Measurements from ENCODE around the gene GVQW3. TPM values are rescaled to one million over a fixed set of nuclear protein-coding genes. Genes with fewer than 3 reads are reported as not detected.

Gene GVQW3
- polyA plus RNA-seq, 1 donor: 5.0 TPM

DNA sequence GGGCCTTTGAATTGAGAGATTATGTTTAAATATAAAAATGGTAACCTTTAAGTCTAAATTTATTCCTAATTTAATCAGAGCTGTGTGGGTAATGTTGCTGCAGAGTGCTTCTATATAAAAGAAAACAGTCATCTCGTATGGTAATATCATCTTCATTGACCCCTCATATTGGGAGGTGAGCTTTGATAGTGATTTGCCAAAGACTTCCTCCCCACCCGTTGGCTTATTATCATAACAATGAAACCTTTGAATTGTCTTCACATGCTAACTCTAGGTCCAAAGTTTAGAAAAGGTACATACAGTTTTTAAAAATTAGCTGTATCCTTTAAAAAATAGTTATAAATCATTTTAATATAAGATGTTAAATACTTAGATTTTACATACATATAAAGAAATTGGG lies 67.4 kb downstream of the GVQW3 start:
- DNase-seq: no peak

DNA sequence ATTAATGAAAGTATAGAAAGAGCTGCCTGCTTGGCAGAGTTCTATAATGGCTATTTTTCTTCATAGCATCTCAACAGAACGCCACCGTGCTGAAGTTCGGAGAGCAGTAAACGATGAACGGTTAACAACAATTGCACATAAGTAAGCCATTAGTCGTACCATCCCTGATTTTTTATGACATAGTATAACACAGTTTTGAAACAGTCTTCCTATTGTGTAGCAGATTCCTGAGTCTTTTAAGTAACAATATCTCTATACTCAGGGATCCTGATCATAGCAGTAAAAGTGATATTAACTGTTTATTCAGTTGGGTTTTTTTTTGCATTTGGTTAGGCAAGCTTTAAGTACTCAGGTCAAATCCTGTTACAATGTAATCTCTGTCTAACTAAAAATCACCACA lies 72.1 kb downstream of the GVQW3 start:
- DNase-seq: no peak

DNA sequence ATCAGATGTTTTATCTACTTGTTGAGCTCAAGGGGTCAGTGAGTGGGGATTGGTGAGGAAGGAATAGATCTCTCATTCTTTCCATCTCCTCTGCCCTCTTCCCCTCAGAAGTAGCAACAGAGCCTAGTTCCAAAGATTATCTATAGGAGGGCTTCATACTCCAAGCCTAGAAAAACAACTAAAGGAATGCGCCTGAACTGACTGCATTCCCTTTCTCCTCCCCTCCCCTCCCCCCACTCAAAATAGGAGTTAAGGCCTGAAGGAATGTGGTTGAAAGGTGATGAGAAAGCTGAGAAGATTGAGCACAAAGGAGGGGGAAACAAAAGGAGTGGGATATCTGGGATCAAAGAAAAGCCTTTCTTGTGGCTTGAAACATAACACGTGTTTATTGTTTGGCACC lies 74.2 kb downstream of the GVQW3 start:
- DNase-seq: no peak

DNA sequence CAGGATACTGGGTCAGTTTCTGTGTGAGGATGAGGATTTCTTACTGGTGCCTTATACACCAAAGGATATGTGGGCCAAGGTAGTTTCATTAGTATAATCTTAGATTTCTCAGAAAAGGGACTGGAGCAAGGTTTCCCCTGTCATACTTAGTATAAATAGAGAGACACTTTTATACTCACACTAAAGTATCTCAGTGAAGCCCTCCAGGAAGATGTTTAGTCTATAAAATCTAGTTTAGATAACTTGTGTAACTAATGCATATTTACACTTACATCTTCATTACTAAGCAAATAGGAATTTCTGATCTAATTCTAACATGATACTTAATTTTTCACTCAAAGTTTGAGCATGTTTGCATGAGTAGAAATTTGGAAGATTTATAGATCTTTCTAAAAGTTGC lies 74.8 kb downstream of the GVQW3 start:
- DNase-seq: no peak

DNA sequence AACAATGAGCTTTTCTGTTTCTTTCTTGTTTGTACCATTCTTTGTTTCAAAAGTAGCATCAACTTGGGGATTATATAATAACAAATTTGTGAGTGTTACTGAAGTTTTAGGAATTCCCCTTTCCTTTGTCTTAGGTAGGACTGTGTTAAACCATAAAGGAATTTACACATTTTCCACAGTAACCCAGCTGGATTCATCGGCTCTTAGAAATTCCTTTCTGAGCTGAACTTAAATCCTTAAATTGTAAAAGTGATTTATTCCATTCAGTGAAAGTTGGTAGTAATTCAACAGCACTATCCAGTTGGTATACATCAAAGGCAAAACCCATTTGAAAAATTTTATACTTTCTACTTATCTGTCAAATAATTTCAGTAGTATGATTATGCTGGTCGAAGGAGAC lies 75.4 kb downstream of the GVQW3 start:
- no peak for DNase-seq

Other genes starting within 250 kb of the GVQW3 start
- gene WNT11, start 174.8 kb upstream of the GVQW3 start, polyA plus RNA-seq (ENCODE audit: insufficient read length): 22.0 TPM
- 44.1 TPM for gene THAP12, start 191 bp upstream of the GVQW3 start, polyA plus RNA-seq (ENCODE audit: insufficient read length)
- 16.5 TPM for gene EMSY, start 63.7 kb downstream of the GVQW3 start, polyA plus RNA-seq (ENCODE audit: insufficient read length)

Data from hindlimb muscle (tissue), 1 donor.